GM19035 (cell line): ENCODE data around the gene ATP6V1F.

ENCODE experiments used
- ATAC-seq: cut with Tn5 transposase; IDR thresholded peaks from one replicate; pipeline ENCODE4 v1.9.1; 2021; ENCODE audit not compliant: unreplicated experiment

The ATP6V1F gene

DNA sequence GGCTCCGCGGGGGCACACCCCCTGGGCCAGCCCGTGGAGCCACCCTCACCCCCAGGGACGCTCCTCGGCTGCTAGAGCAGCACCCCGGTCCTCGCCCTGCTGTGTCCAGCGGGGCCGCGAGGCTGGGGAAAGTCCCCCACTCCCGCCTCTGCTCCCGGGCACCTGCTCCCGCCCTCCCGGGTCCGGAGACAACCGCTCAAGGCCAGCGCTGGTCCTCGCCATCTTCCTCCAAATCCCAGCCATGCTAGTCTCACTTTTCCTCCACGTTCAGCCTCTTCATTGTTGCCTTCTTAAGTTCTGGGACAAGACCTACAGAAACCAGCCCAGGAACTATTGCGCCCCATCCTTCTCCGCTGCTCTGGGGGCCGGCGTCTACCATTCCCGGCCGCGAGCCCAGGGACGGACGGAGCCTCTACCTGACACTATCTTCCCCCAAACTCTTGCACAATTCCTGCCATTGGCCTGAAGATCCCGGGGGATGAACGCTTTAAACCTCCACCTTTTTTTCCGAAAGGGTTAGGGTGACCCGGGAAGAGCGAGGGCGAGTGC lies 52.7 kb downstream of the ATP6V1F start:
- ATAC-seq, result no peak
